ENCODE results near the gene SASH3. TPM values are rescaled to one million over a fixed set of nuclear protein-coding genes. Genes with fewer than 3 reads are reported as not detected.

The SASH3 gene
- total and polyA plus RNA-seq, 4 donors = 12.0 to 90.1 (median 32.6) TPM

GRCh38 chrX:129782706-129783105 lies 3.0 kb downstream of the SASH3 start:
- Histone ChIP-seq H3K9me3 (ENCODE audit: control insufficient read depth in 4 of 4, insufficient read depth in 3 of 4, low read length in 3 of 4) (peaks cover 0 to 4% (median 0%) of the 10 kb centered on the region in 4 donors), H3K27ac (ENCODE audit: low read depth in 1 of 2, low read length in 1 of 2) (no peak overlapping the region), H3K9ac (ENCODE audit: insufficient read depth in 1 of 2, low read length in 2 of 2) (no peak overlapping the region), H3K4me3 (no peak overlapping the region), H3K4me1 (ENCODE audit: control insufficient read depth in 5 of 5, insufficient read depth in 5 of 5, low read length in 5 of 5) (no peaks in the 10 kb centered on the region), H3K27me3 (ENCODE audit: control insufficient read depth in 3 of 3, insufficient read depth in 3 of 3, low read length in 2 of 3) (no peaks in the 10 kb centered on the region), H3K36me3 (ENCODE audit: control insufficient read depth in 4 of 4, insufficient read depth in 4 of 4, low read length in 4 of 4) (no peaks in the 10 kb centered on the region)
- DNase-seq = no peak
- TF ChIP-seq, protein P1, sequence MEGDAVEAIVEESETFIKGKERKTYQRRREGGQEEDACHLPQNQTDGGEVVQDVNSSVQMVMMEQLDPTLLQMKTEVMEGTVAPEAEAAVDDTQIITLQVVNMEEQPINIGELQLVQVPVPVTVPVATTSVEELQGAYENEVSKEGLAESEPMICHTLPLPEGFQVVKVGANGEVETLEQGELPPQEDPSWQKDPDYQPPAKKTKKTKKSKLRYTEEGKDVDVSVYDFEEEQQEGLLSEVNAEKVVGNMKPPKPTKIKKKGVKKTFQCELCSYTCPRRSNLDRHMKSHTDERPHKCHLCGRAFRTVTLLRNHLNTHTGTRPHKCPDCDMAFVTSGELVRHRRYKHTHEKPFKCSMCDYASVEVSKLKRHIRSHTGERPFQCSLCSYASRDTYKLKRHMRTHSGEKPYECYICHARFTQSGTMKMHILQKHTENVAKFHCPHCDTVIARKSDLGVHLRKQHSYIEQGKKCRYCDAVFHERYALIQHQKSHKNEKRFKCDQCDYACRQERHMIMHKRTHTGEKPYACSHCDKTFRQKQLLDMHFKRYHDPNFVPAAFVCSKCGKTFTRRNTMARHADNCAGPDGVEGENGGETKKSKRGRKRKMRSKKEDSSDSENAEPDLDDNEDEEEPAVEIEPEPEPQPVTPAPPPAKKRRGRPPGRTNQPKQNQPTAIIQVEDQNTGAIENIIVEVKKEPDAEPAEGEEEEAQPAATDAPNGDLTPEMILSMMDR (IDR thresholded peaks at IDR 0.05; ENCODE audit: control extremely low read depth, extremely low read depth) = no peak
- 68 to 75% methylated on average over 3 to 4 of the region's 4 CpGs for WGBS, 2 donors
- no peak for ATAC-seq (ENCODE audit: insufficient read depth, low FRiP score)

- no peak for ATAC-seq (ENCODE audit: insufficient read depth, low FRiP score)
- no peaks in the 10 kb centered on the region for H3K4me1 ChIP-seq (ENCODE audit: control insufficient read depth in 5 of 5, insufficient read depth in 5 of 5, low read length in 5 of 5)
- TF ChIP-seq, protein P1 (IDR thresholded peaks at IDR 0.05; ENCODE audit: control extremely low read depth, extremely low read depth) = no peak
- WGBS, 2 donors = 79 to 86% methylated on average over 10 to 11 of the region's 11 CpGs
- H3K27me3 ChIP-seq (ENCODE audit: control insufficient read depth in 3 of 3, insufficient read depth in 3 of 3, low read length in 2 of 3) = no peaks in the 10 kb centered on the region
- H3K36me3 ChIP-seq (ENCODE audit: control insufficient read depth in 4 of 4, insufficient read depth in 4 of 4, low read length in 4 of 4) = no peaks in the 10 kb centered on the region
- no peak overlapping the region for H3K9ac ChIP-seq (ENCODE audit: insufficient read depth in 1 of 2, low read length in 2 of 2)
- no peak overlapping the region for H3K4me3 ChIP-seq
- peaks cover 0 to 4% (median 0%) of the 10 kb centered on the region in 4 donors for H3K9me3 ChIP-seq (ENCODE audit: control insufficient read depth in 4 of 4, insufficient read depth in 3 of 4, low read length in 3 of 4)
- H3K27ac ChIP-seq (ENCODE audit: low read depth in 1 of 2, low read length in 1 of 2) = no peak overlapping the region
- DNase-seq = no peak
Observed at GRCh38 chrX:129783291-129783713, 3.6 kb downstream of the SASH3 start.

DNA sequence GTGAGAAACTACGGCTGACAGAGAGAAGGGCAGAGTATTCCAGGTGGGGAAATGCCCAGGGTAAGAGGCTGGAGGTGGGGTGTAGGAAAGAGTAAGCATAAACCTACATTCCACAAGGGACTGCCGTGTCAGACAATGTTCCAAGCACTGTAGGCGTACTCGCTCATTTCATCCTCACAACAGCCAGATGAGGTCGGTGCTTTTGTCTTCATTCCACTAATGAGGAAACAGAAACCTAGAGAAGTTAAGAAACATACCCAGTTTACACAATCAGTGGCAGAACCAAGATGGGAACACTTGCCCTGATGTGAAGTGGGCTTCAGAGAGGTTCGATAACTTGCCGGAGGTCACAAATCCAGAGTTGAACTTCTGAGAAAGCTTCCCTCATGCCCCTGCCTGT lies 4.6 kb downstream of the SASH3 start:
- no peak overlapping the region for H3K27ac ChIP-seq (ENCODE audit: low read depth in 1 of 2, low read length in 1 of 2)
- no peak for DNase-seq
- no peaks in the 10 kb centered on the region for H3K4me1 ChIP-seq (ENCODE audit: control insufficient read depth in 5 of 5, insufficient read depth in 5 of 5, low read length in 5 of 5)
- TF ChIP-seq, protein P1 (IDR thresholded peaks at IDR 0.05; ENCODE audit: control extremely low read depth, extremely low read depth) = no peak
- H3K27me3 ChIP-seq (ENCODE audit: control insufficient read depth in 3 of 3, insufficient read depth in 3 of 3, low read length in 2 of 3) = no peaks in the 10 kb centered on the region
- peaks cover 0 to 4% (median 0%) of the 10 kb centered on the region in 4 donors for H3K9me3 ChIP-seq (ENCODE audit: control insufficient read depth in 4 of 4, insufficient read depth in 3 of 4, low read length in 3 of 4)
- H3K36me3 ChIP-seq (ENCODE audit: control insufficient read depth in 4 of 4, insufficient read depth in 4 of 4, low read length in 4 of 4) = no peaks in the 10 kb centered on the region
- no peak for ATAC-seq (ENCODE audit: insufficient read depth, low FRiP score)
- WGBS, 2 donors = 36 to 79% methylated on average over 7 of the region's 7 CpGs
- no peak overlapping the region for H3K4me3 ChIP-seq
- no peak overlapping the region for H3K9ac ChIP-seq (ENCODE audit: insufficient read depth in 1 of 2, low read length in 2 of 2)
